SK-N-SH (cell line): ENCODE measurements around the gene ARL5A. TPM values are rescaled to one million over a fixed set of nuclear protein-coding genes. Genes with fewer than 3 reads are reported as not detected.

Experiments used
- CTCF ChIA-PET: fragments of 300-600, 350-600 bp; formaldehyde crosslinking; extraction: SDS; loops from one replicate; lab custom pipeline; 2021; lab: Yijun Ruan, JAX
- POLR2A ChIA-PET: fragments of 350-600 bp; sonication (Branson Sonifier 250); formaldehyde crosslinking; extraction: SDS; loops from one replicate; lab custom pipeline; 2020; ENCODE audit warnings: antibody characterized with exemption, inconsistent platforms; lab: Yijun Ruan, JAX
- DNase-seq: peaks from one replicate; pipeline ENCODE4 v3.0.0; 2012
- H2AFZ ChIP-seq: fragments of 200-600 bp; sonication (generic); 2 replicates; pipeline ENCODE4 v1.8.1; 2016; ENCODE audit warnings: antibody characterized with exemption, mild to moderate bottlenecking, low read depth
- H3F3A ChIP-seq: fragments of 200-600 bp; sonication (generic); replicated peaks from 2 replicates; pipeline ENCODE3; 2016; ENCODE audit warnings: antibody characterized with exemption, mild to moderate bottlenecking; ENCODE audit not compliant: insufficient read depth
- H3K27ac ChIP-seq, 2 experiments: fragments of 200-500 bp in 1 of 2; fragments of 200-600 bp in 1 of 2; sonication (Bioruptor generic) in 1 of 2; sonication (generic), shearing (Covaris generic) in 1 of 2; 2 replicates each; pipeline versions ENCODE4 v1.5.1 to v1.6.1; 2014 to 2016; ENCODE audit warnings: low read depth in 2 of 2, inconsistent platforms in 1 of 2, low read length in 1 of 2, mild to moderate bottlenecking in 1 of 2, mixed read lengths in 1 of 2
- H3K27me3 ChIP-seq: fragments of 200-600 bp; sonication (generic), shearing (Covaris generic); 2 replicates; pipeline ENCODE4 v1.6.1; 2016; ENCODE audit warnings: mixed run types; ENCODE audit not compliant: insufficient read depth
- H3K36me3 ChIP-seq, 2 experiments: fragments of 200-500 bp in 1 of 2; fragments of 200-600 bp in 1 of 2; sonication (Bioruptor generic) in 1 of 2; sonication (generic) in 1 of 2; replicated peaks in 1 of 2; 2 replicates each; pipeline versions ENCODE3 to v1.5.1; 2014 to 2016; ENCODE audit warnings: low read length in 1 of 2, mild to moderate bottlenecking in 1 of 2; ENCODE audit not compliant: insufficient read depth in 2 of 2, control insufficient read depth in 1 of 2
- H3K4me1 ChIP-seq, 2 experiments: fragments of 200-500 bp in 1 of 2; fragments of 200-600 bp in 1 of 2; sonication (Bioruptor generic) in 1 of 2; sonication (generic), shearing (Covaris generic) in 1 of 2; 2 replicates each; pipeline versions ENCODE4 v1.5.1 to v1.6.1; 2014 to 2016; ENCODE audit warnings: low read depth in 1 of 2, low read length in 1 of 2, mixed run types in 1 of 2; ENCODE audit not compliant: insufficient read depth in 2 of 2, control insufficient read depth in 1 of 2
- H3K4me2 ChIP-seq: fragments of 200-600 bp; sonication (generic), shearing (Covaris generic); 2 replicates; pipeline ENCODE4 v1.6.1; 2017; ENCODE audit warnings: mixed run types
- H3K4me3 ChIP-seq, 2 experiments: fragments of 200-500 bp in 1 of 2; fragments of 200-600 bp in 1 of 2; sonication (Bioruptor generic) in 1 of 2; sonication (generic), shearing (Covaris generic) in 1 of 2; 2 replicates each; pipeline versions ENCODE4 v1.5.1 to v1.8.1; 2014 to 2016; ENCODE audit warnings: low read depth in 2 of 2, inconsistent platforms in 1 of 2, low read length in 1 of 2, mild to moderate bottlenecking in 1 of 2, mixed read lengths in 1 of 2, moderate library complexity in 1 of 2
- H3K79me2 ChIP-seq: fragments of 200-600 bp; sonication (generic); 2 replicates; pipeline ENCODE4 v1.8.1; 2017; ENCODE audit warnings: mild to moderate bottlenecking; ENCODE audit not compliant: insufficient read depth
- H3K9ac ChIP-seq: fragments of 200-600 bp; sonication (generic); 2 replicates; pipeline ENCODE4 v1.6.1; 2017; ENCODE audit warnings: mixed run types
- H3K9me2 ChIP-seq: fragments of 200-600 bp; sonication (generic); 2 replicates; pipeline ENCODE4 v1.6.1; 2017; ENCODE audit warnings: mixed run types
- H3K9me3 ChIP-seq: fragments of 200-600 bp; sonication (generic); 2 replicates; pipeline ENCODE4 v1.6.1; 2017; ENCODE audit warnings: mixed run types, mild to moderate bottlenecking, moderate library complexity
- H4K20me1 ChIP-seq: fragments of 200-600 bp; sonication (generic); 2 replicates; pipeline ENCODE4 v1.6.1; 2017; ENCODE audit warnings: mild to moderate bottlenecking, mixed run types; ENCODE audit not compliant: insufficient read depth
- ELF1 ChIP-seq: IDR thresholded peaks from 2 replicates; pipeline ENCODE4 v1.4.0; 2012
- EP300 ChIP-seq, 2 experiments: IDR thresholded peaks; 2 replicates each; pipeline versions ENCODE4 v1.4.0 to v1.6.1; 2012; ENCODE audit warnings: borderline replicate concordance in 1 of 2, low read depth in 1 of 2, low read length in 1 of 2
- EZH2phosphoT487 ChIP-seq: fragments of 200-600 bp; sonication (generic); IDR thresholded peaks from 2 replicates; pipeline ENCODE4 v1.6.1; 2017; ENCODE audit warnings: low read depth, mixed run types, mild to moderate bottlenecking, antibody characterized with exemption, moderate library complexity, borderline replicate concordance
- FOXJ3 ChIP-seq: sonication (generic); formaldehyde crosslinking; IDR thresholded peaks from 2 replicates; pipeline ENCODE4 v1.5.1; 2020; ENCODE audit warnings: mild to moderate bottlenecking, missing genetic modification reagents
- FOXM1 ChIP-seq: IDR thresholded peaks from 2 replicates; pipeline ENCODE4 v1.4.0; 2012; ENCODE audit warnings: low read depth, mild to moderate bottlenecking
- GATA2 ChIP-seq: sonication (generic); formaldehyde crosslinking; IDR thresholded peaks from 2 replicates; pipeline ENCODE4 v1.5.0; 2020; ENCODE audit warnings: mild to moderate bottlenecking, missing genetic modification reagents
- JUND ChIP-seq: IDR thresholded peaks from 2 replicates; pipeline ENCODE4 v1.4.0; 2012
- MXI1 ChIP-seq: IDR thresholded peaks from 2 replicates; pipeline ENCODE4 v1.6.1; 2012; ENCODE audit warnings: mild to moderate bottlenecking, low read depth, low read length, improper control_type of control experiment
- NRF1 ChIP-seq: IDR thresholded peaks from 2 replicates; pipeline ENCODE4 v1.6.1; 2012; ENCODE audit warnings: low read depth, mild to moderate bottlenecking, low read length
- POLR2AphosphoS5 ChIP-seq: IDR thresholded peaks from 2 replicates; pipeline ENCODE4 v1.6.1; 2012; ENCODE audit warnings: low read depth, low read length
- RAD21 ChIP-seq: IDR thresholded peaks from 2 replicates; pipeline ENCODE4 v1.6.1; 2012; ENCODE audit warnings: mild to moderate bottlenecking, low read length
- RCOR1 ChIP-seq: fragments of 150-350 bp; IDR thresholded peaks from 2 replicates; pipeline ENCODE4 v1.6.1; 2017; ENCODE audit warnings: antibody characterized with exemption, low read length
- SIN3A ChIP-seq: IDR thresholded peaks from 2 replicates; pipeline ENCODE4 v1.6.1; 2012; ENCODE audit warnings: low read depth, mild to moderate bottlenecking, low read length, moderate library complexity, borderline replicate concordance
- SMC3 ChIP-seq: IDR thresholded peaks from 2 replicates; pipeline ENCODE4 v1.6.1; 2012; ENCODE audit warnings: low read depth, low read length, improper control_type of control experiment
- TCF12 ChIP-seq: IDR thresholded peaks from 2 replicates; pipeline ENCODE4 v1.4.0; 2012
- TEAD4 ChIP-seq: IDR thresholded peaks from 2 replicates; pipeline ENCODE4 v1.4.0; 2012; ENCODE audit warnings: mild to moderate bottlenecking, borderline replicate concordance; ENCODE audit not compliant: insufficient read depth
- YY1 ChIP-seq: IDR thresholded peaks from 2 replicates; pipeline ENCODE4 v1.4.0; 2012; ENCODE audit warnings: low read depth, mild to moderate bottlenecking
- WGBS: methylation state at CpG from one replicate; pipeline ENCODE4 v1.1.6; 2017; ENCODE audit warnings: low lambda C conversion rate; 5-methylcytosine and 5-hydroxymethylcytosine counted together
- polyA plus RNA-seq, 3 experiments: library from polyadenylated mRNA; depleted of rRNA; stranded (reverse); fragments of >200 nt; gene quantifications; 2 replicates each; pipeline ENCODE4 v1.2.3, GENCODE V29; 2012
- TF ChIP-seq, protein P1 (sequence below): IDR thresholded peaks from 2 replicates; pipeline ENCODE4; 2012
- TF ChIP-seq, protein P2 (sequence below): fragments of 200-600 bp; sonication (generic); IDR thresholded peaks from 2 replicates; pipeline ENCODE4 v1.6.1; 2017; ENCODE audit warnings: antibody characterized with exemption, mild to moderate bottlenecking, moderate library complexity
- TF ChIP-seq, protein P3 (sequence below): fragments of 150-350 bp; IDR thresholded peaks from 2 replicates; pipeline ENCODE4 v1.6.1; 2016; ENCODE audit warnings: mild to moderate bottlenecking, low read depth, low read length

The ARL5A gene
- polyA plus RNA-seq, 1 of the 3 experiments (the other 2 are of a cell fraction) = 8.2 TPM

DNA sequence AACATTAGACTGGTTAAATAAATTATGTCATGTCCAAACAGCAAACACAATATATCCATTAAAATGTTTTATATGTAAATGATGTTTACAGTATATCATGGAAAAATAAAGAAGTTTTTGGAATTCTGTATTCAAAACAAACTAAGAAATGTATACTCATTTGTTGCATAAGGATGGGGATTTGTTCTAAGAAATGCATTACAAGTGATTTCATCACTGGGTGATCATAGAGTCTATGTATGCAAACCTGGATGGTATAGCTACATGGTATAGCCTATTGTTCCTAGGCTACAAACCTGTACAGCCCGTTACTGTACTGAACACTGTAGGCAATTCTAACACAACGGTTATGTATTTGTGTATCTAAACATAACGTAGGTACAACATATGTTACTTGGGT, 35.1 kb downstream of the ARL5A start:
- H4K20me1 ChIP-seq = no peaks in the 10 kb centered on the region
- no peak overlapping the region for H3K4me3 ChIP-seq
- no peaks in the 10 kb centered on the region for H3K4me1 ChIP-seq
- peaks cover 7 to 18% of the 10 kb centered on the region in 2 experiments for H3K36me3 ChIP-seq
- H3K27me3 ChIP-seq = no peaks in the 10 kb centered on the region
- no peaks in the 10 kb centered on the region for H3K79me2 ChIP-seq
- no peak overlapping the region for H3K4me2 ChIP-seq
- H3F3A ChIP-seq = no peaks in the 10 kb centered on the region
- no peaks in the 10 kb centered on the region for H3K9me2 ChIP-seq
- ChIA-PET CTCF (interaction anchor here (1.0 kb wide), 1 partner anchor 9 kb away, joined by 4 read pairs; no protein-coding TSS in a partner anchor), POLR2A (no interaction called here)
- WGBS = 92% methylated on average over 3 of the region's 3 CpGs
- no peak overlapping the region for H2AFZ ChIP-seq
- H3K9me3 ChIP-seq = no peaks in the 10 kb centered on the region
- no peak overlapping the region for H3K27ac ChIP-seq
- DNase-seq = no peak
- TF ChIP-seq ELF1 = no peak
- TF ChIP-seq TCF12 = no peak
- TF ChIP-seq, protein P1, sequence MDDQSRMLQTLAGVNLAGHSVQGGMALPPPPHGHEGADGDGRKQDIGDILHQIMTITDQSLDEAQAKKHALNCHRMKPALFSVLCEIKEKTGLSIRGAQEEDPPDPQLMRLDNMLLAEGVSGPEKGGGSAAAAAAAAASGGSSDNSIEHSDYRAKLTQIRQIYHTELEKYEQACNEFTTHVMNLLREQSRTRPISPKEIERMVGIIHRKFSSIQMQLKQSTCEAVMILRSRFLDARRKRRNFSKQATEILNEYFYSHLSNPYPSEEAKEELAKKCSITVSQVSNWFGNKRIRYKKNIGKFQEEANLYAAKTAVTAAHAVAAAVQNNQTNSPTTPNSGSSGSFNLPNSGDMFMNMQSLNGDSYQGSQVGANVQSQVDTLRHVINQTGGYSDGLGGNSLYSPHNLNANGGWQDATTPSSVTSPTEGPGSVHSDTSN = no peak
- no peak for TF ChIP-seq NRF1
- no peak for TF ChIP-seq FOXJ3
- TF ChIP-seq EP300 (IDR thresholded peaks at IDR 0.05; ENCODE audit: borderline replicate concordance in 1 of 2, low read depth in 1 of 2, low read length in 1 of 2) = no peak
- TF ChIP-seq TEAD4 = no peak
- TF ChIP-seq, protein P2, sequence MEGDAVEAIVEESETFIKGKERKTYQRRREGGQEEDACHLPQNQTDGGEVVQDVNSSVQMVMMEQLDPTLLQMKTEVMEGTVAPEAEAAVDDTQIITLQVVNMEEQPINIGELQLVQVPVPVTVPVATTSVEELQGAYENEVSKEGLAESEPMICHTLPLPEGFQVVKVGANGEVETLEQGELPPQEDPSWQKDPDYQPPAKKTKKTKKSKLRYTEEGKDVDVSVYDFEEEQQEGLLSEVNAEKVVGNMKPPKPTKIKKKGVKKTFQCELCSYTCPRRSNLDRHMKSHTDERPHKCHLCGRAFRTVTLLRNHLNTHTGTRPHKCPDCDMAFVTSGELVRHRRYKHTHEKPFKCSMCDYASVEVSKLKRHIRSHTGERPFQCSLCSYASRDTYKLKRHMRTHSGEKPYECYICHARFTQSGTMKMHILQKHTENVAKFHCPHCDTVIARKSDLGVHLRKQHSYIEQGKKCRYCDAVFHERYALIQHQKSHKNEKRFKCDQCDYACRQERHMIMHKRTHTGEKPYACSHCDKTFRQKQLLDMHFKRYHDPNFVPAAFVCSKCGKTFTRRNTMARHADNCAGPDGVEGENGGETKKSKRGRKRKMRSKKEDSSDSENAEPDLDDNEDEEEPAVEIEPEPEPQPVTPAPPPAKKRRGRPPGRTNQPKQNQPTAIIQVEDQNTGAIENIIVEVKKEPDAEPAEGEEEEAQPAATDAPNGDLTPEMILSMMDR = no peak
- no peak for TF ChIP-seq POLR2AphosphoS5
- TF ChIP-seq, protein P3, sequence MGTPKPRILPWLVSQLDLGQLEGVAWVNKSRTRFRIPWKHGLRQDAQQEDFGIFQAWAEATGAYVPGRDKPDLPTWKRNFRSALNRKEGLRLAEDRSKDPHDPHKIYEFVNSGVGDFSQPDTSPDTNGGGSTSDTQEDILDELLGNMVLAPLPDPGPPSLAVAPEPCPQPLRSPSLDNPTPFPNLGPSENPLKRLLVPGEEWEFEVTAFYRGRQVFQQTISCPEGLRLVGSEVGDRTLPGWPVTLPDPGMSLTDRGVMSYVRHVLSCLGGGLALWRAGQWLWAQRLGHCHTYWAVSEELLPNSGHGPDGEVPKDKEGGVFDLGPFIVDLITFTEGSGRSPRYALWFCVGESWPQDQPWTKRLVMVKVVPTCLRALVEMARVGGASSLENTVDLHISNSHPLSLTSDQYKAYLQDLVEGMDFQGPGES = no peak
- TF ChIP-seq YY1 = no peak
- no peak for TF ChIP-seq JUND
- no peak for TF ChIP-seq MXI1
- no peak for TF ChIP-seq EZH2phosphoT487
- no peak for TF ChIP-seq RAD21
- H3K9ac ChIP-seq = no peak overlapping the region

DNA sequence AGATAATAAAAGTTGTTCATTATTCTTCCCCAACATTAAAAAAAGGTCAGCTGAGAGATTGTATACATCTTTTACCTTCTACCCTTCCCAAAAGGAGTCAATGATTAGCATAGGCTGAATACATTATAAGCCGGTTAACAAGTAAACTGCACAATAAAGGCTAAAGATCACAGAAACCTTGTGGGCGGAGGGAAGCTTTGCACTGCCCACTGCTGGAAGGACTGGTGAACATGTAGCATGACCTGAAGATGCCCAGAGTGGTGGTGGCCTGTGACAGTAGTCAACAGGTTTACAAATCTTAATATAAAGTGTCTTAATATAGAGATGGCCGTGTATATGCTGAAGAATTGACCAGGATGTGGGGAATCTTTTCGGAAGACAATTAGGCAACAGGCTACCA, 35.6 kb downstream of the ARL5A start:
- WGBS = 97% methylated on average over 4 of the region's 4 CpGs
- CTCF ChIA-PET = no interaction called here
- TF ChIP-seq RCOR1 = no peak
- no peak for TF ChIP-seq EP300 (IDR thresholded peaks at IDR 0.05; ENCODE audit: borderline replicate concordance in 1 of 2, low read depth in 1 of 2, low read length in 1 of 2)
- TF ChIP-seq GATA2 = no peak
- TF ChIP-seq ELF1 = no peak
- TF ChIP-seq MXI1 = no peak
- TF ChIP-seq, protein P1 = no peak
- TF ChIP-seq NRF1 = no peak
- TF ChIP-seq FOXM1 = no peak
- TF ChIP-seq SIN3A = no peak
- TF ChIP-seq, protein P3 = no peak
- no peak for TF ChIP-seq SMC3

More for the DNA sequence above, 35.6 kb downstream of the ARL5A start:
- DNase-seq = no peak
- Histone ChIP-seq H3K36me3 (peaks cover 12 to 18% of the 10 kb centered on the region in 2 experiments), H3F3A (no peaks in the 10 kb centered on the region), H4K20me1 (no peaks in the 10 kb centered on the region), H3K4me2 (no peak overlapping the region), H3K9me2 (no peaks in the 10 kb centered on the region), H3K79me2 (no peaks in the 10 kb centered on the region), H3K27me3 (no peaks in the 10 kb centered on the region), H3K4me1 (no peaks in the 10 kb centered on the region), H3K9ac (no peak overlapping the region), H2AFZ (no peak overlapping the region), H3K9me3 (no peaks in the 10 kb centered on the region), H3K27ac (no peak overlapping the region), H3K4me3 (no peak overlapping the region)
- POLR2A ChIA-PET = no interaction called here
